ENCODE data around the gene PTPRD. TPM values are rescaled to one million over a fixed set of nuclear protein-coding genes. Genes with fewer than 3 reads are reported as not detected.

The PTPRD gene
- total RNA-seq, 1 donor, result 26.3 TPM

- no peak overlapping the region for H3K4me3 ChIP-seq (ENCODE audit: low read depth, low read length)
- no peak for DNase-seq (ENCODE audit: low read depth)
- no peak for TF ChIP-seq CTCF (IDR thresholded peaks at IDR 0.05; ENCODE audit: insufficient read depth, low read depth, low read length)
These were observed 41.1 kb downstream of the PTPRD start for GRCh38 chr9:10571699-10572098.

- no peak for DNase-seq (ENCODE audit: low read depth)
- no peak for TF ChIP-seq CTCF (IDR thresholded peaks at IDR 0.05; ENCODE audit: insufficient read depth, low read depth, low read length)
These were observed 46.0 kb downstream of the PTPRD start for GRCh38 chr9:10566848-10567247.

GRCh38 chr9:10562581-10563343, 50.0 kb downstream of the PTPRD start:
- no peak for DNase-seq (ENCODE audit: low read depth)

More at GRCh38 chr9:10566848-10567247, 46.0 kb downstream of the PTPRD start:
- H3K4me3 ChIP-seq (ENCODE audit: low read depth, low read length), result no peak overlapping the region

GRCh38 chr9:10548348-10548747, 64.5 kb downstream of the PTPRD start:
- TF ChIP-seq CTCF (IDR thresholded peaks at IDR 0.05; ENCODE audit: insufficient read depth, low read depth, low read length), result no peak
- no peak for DNase-seq (ENCODE audit: low read depth)
- H3K4me3 ChIP-seq (ENCODE audit: low read depth, low read length), result no peak overlapping the region

More at GRCh38 chr9:10562581-10563343, 50.0 kb downstream of the PTPRD start:
- no peak overlapping the region for H3K4me3 ChIP-seq (ENCODE audit: low read depth, low read length)
- no peak for TF ChIP-seq CTCF (IDR thresholded peaks at IDR 0.05; ENCODE audit: insufficient read depth, low read depth, low read length)

GRCh38 chr9:10538073-10538472, 74.7 kb downstream of the PTPRD start:
- no peak for DNase-seq (ENCODE audit: low read depth)
- no peak overlapping the region for H3K4me3 ChIP-seq (ENCODE audit: low read depth, low read length)
- no peak for TF ChIP-seq CTCF (IDR thresholded peaks at IDR 0.05; ENCODE audit: insufficient read depth, low read depth, low read length)

GRCh38 chr9:10534850-10535249, 78.0 kb downstream of the PTPRD start:
- no peak for TF ChIP-seq CTCF (IDR thresholded peaks at IDR 0.05; ENCODE audit: insufficient read depth, low read depth, low read length)
- H3K4me3 ChIP-seq (ENCODE audit: low read depth, low read length), result no peak overlapping the region
- no peak for DNase-seq (ENCODE audit: low read depth)

- no peak for DNase-seq (ENCODE audit: low read depth)
- no peak for TF ChIP-seq CTCF (IDR thresholded peaks at IDR 0.05; ENCODE audit: insufficient read depth, low read depth, low read length)
- no peak overlapping the region for H3K4me3 ChIP-seq (ENCODE audit: low read depth, low read length)
These were observed 86.8 kb downstream of the PTPRD start for GRCh38 chr9:10525972-10526371.

Measured in fibroblast of villous mesenchyme (primary cell).